Measurements from ENCODE around the gene VPS50.

Gene VPS50

DNA sequence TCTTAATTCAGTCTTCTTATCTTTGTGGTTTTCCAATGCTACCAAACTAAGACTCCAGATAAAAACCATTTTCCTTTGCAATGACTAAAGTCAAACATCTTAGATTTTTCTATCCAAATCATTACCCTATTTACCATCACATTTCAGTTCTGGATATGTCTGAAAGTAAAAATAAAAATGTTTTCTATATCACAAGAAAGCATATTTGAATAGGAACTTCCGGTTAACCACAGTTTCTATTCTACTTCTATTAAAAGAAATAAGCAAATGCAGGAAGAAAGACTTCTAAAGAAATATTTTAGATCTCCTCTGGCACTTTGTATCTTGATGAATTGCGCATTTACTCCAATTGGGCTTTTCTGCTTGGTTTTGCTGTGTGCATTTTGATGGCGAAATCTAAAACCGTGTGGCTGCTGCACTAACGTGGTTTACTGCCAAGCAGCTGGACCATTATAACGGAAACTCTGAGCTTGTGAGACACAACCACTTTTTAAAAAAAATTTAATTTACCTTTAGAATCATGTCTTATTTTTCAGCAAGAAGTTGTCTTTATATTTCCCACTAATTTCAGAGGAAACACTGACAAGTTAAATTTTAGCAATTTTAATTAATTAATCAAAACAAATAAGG lies 146.1 kb downstream of the VPS50 start:
- no peak for DNase-seq
- no peaks in the 10 kb centered on the region for H3K9me3 Mint-ChIP-seq
- H3K27me3 Mint-ChIP-seq (ENCODE audit: low read depth, poor library complexity): peaks cover 3% of the 10 kb centered on the region

DNA sequence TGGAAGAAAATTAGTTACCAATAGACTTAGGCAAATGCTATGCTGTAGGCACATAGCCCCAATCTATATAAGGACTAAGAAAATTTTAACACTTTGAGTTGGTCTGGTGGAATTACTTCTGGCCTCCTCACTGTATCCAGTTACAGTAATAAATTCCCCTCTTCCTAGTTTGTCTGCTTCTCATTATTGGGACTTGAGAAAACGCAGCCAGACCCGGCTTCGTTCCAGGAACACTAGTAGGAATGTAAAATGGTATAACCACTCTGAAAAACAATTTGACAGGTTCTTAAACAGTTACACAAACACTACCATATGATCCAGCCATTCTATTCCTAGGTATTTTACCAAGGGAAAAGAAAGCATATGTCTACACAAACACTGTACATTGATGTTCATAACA lies 150.2 kb downstream of the VPS50 start:
- Mint-ChIP-seq H3K4me1 (no peaks in the 10 kb centered on the region), H3K4me3 (no peak overlapping the region), H3K9me3 (no peaks in the 10 kb centered on the region), H3K36me3 (ENCODE audit: low read depth) (no peaks in the 10 kb centered on the region), H3K27ac (no peak overlapping the region), H3K27me3 (ENCODE audit: low read depth, poor library complexity) (peaks cover 13% of the 10 kb centered on the region)
- TF ChIP-seq, protein P1, sequence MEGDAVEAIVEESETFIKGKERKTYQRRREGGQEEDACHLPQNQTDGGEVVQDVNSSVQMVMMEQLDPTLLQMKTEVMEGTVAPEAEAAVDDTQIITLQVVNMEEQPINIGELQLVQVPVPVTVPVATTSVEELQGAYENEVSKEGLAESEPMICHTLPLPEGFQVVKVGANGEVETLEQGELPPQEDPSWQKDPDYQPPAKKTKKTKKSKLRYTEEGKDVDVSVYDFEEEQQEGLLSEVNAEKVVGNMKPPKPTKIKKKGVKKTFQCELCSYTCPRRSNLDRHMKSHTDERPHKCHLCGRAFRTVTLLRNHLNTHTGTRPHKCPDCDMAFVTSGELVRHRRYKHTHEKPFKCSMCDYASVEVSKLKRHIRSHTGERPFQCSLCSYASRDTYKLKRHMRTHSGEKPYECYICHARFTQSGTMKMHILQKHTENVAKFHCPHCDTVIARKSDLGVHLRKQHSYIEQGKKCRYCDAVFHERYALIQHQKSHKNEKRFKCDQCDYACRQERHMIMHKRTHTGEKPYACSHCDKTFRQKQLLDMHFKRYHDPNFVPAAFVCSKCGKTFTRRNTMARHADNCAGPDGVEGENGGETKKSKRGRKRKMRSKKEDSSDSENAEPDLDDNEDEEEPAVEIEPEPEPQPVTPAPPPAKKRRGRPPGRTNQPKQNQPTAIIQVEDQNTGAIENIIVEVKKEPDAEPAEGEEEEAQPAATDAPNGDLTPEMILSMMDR (IDR thresholded peaks at IDR 0.05): no peak
- no peak for DNase-seq

More for the DNA sequence above, 146.1 kb downstream of the VPS50 start:
- Mint-ChIP-seq H3K36me3 (ENCODE audit: low read depth) (no peaks in the 10 kb centered on the region), H3K27ac (no peak overlapping the region), H3K4me1 (peaks cover 6% of the 10 kb centered on the region), H3K4me3 (no peak overlapping the region)
- TF ChIP-seq, protein P1 (IDR thresholded peaks at IDR 0.05): no peak

DNA sequence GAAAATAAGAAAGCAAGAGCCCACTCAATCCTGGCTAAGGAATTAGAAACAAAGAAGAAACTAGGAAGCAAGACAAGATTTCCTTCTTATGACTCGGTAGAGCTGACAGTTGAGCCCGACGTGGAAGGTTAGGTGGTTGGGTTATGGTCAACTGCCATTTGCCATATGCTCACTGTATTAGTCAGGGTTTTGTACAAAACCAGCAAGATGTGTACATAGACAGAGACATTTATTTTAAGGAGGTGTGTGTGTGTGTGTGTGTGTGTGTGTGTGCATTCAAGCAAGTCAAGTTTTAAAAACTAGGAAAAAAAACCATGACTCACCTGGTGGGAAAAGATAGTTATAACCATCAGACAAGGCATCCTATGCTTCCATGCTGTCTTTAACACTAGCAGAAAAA lies 158.5 kb downstream of the VPS50 start:
- Mint-ChIP-seq H3K36me3 (ENCODE audit: low read depth) (no peaks in the 10 kb centered on the region), H3K27me3 (ENCODE audit: low read depth, poor library complexity) (peaks cover 17% of the 10 kb centered on the region), H3K9me3 (no peaks in the 10 kb centered on the region), H3K4me3 (no peak overlapping the region), H3K27ac (no peak overlapping the region), H3K4me1 (no peaks in the 10 kb centered on the region)
- TF ChIP-seq, protein P1 (IDR thresholded peaks at IDR 0.05): no peak
- DNase-seq: no peak

DNA sequence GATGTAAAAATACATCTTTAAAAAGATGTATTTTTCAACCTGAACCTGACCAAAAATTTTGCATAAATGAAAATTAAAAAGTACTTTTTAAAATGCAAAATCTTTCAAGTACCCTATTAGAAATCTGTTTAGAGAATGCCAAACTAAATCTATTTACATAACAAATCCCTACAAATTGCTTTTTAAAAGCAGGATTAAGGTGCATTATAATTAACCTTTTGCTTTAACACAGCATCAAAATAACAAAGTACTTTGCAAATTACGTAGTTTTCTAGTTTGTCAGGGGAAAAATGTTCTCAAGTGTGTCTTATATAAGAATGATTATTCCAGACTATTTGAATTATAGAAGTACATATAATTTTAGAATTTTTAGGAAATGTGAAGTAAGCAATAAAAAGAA lies 160.8 kb downstream of the VPS50 start:
- no peaks in the 10 kb centered on the region for H3K9me3 Mint-ChIP-seq
- H3K27ac Mint-ChIP-seq: no peak overlapping the region
- no peaks in the 10 kb centered on the region for H3K4me1 Mint-ChIP-seq
- TF ChIP-seq, protein P1 (IDR thresholded peaks at IDR 0.05): no peak
- H3K36me3 Mint-ChIP-seq (ENCODE audit: low read depth): no peaks in the 10 kb centered on the region
- no peak for DNase-seq
- peaks cover 5% of the 10 kb centered on the region for H3K27me3 Mint-ChIP-seq (ENCODE audit: low read depth, poor library complexity)
- H3K4me3 Mint-ChIP-seq: no peak overlapping the region

DNA sequence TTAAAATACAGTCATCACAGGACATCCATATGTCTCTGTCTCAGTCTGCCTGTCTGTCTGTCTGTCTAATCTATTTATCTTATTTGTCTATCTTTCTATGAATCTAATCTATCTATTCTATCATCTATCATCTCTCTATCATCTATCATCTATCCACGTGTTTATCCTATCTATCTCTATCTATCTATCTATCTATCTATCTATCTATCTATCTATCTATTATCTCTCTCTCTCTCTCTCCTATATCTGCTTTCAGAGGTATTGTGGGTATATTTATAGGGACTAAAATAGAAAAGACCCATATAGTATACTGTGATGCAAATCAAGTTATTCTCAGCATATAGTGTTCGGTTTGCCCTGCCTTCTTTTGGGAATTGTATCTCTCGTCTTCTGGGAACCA lies 167.5 kb downstream of the VPS50 start:
- Mint-ChIP-seq H3K36me3 (ENCODE audit: low read depth) (no peaks in the 10 kb centered on the region), H3K27ac (no peak overlapping the region), H3K4me1 (no peaks in the 10 kb centered on the region), H3K27me3 (ENCODE audit: low read depth, poor library complexity) (no peaks in the 10 kb centered on the region), H3K9me3 (no peaks in the 10 kb centered on the region), H3K4me3 (no peak overlapping the region)
- TF ChIP-seq, protein P1 (IDR thresholded peaks at IDR 0.05): no peak
- no peak for DNase-seq

DNA sequence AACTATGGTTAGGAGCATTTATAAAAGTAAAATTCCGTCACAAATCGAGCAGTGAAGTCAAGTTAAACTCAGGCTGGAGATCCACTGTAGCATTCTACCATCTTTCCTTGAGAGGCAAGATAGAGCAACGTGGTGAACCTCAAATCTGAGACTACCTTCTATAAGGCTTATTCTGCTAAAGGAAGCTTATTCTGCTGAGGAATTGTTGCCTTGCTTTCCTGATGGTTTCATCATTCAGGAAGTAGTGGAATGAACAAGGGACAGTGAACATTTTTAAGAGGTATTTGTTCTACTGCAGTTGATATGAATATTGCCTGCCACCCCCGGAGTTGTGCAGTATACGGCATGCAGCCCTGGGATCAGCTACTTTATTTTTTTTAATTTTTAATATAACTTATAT lies 170.8 kb downstream of the VPS50 start:
- Mint-ChIP-seq H3K36me3 (ENCODE audit: low read depth) (no peaks in the 10 kb centered on the region), H3K27ac (no peak overlapping the region), H3K27me3 (ENCODE audit: low read depth, poor library complexity) (no peaks in the 10 kb centered on the region), H3K4me3 (no peak overlapping the region), H3K4me1 (no peaks in the 10 kb centered on the region), H3K9me3 (peaks cover 22% of the 10 kb centered on the region)
- TF ChIP-seq, protein P1 (IDR thresholded peaks at IDR 0.05): no peak
- DNase-seq: no peak

Measured in nephron progenitor cell (in vitro differentiated cells).